Left lobe of liver (tissue), 2 donors: ENCODE measurements around the gene PHF13. TPM values are rescaled to one million over a fixed set of nuclear protein-coding genes. Genes with fewer than 3 reads are reported as not detected.

Experiments
- ATAC-seq: fragments of 200-7000 bp; cut with Tn5 transposase; one replicate; pipeline ENCODE4 v1.9.1; 2020; ENCODE audit warnings: mild to moderate bottlenecking, moderate library complexity
- DNase-seq: peaks from one replicate; pipeline ENCODE4 v3.0.0-alpha.2; 2020; ENCODE audit warnings: low spot score
- total RNA-seq: library from RNA; stranded (reverse); gene quantifications from one replicate; pipeline ENCODE4 v1.2.1, GENCODE V29; 2021
- donor health status: DM: no; HTN: no; CAD: no; lungs with moderate emphysema.
- donor health status: DM: no; HTN: yes; CAD: no.

The PHF13 gene
- total RNA-seq, result 5.5 TPM

DNA sequence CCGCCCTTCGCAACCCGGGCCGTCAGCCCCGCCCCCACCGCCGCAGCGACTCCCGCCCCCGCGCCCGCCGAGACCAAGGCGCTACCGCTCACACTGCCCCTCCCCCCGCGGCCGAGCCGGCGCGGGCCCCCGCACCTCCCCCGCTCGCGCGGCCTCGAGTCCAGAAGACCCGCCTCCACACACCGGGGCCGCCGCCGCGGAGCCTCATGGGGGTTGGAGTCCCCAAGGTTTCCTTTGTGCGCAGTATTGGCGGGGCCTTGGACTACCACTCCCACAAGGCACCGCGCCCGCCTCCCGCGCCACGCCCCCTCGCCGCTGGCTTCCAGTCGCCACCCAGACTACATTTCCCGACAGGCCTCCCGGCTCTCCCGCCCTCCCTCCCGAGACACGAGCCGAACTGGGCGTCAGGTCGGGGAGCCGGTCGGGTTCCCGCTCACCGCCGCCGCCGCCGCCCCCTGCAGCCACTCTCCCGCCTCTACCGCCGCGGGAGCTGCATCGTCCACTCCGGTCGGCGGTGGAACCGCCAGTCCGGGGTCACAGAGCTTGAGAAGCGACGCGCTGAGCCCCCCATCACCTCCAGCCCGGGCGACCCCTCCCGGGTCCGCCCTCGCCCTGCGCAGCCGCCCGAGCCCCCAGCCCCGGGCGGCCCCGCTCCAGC lies at the start of gene PHF13:
PHF13 (plus strand) TSS at position 371 of the 658 bp plus-strand sequence. CDS start 336 bp downstream, outside the sequence.
- DNase-seq, result peak; percentile 100
- peak; percentile 92 for ATAC-seq

DNA sequence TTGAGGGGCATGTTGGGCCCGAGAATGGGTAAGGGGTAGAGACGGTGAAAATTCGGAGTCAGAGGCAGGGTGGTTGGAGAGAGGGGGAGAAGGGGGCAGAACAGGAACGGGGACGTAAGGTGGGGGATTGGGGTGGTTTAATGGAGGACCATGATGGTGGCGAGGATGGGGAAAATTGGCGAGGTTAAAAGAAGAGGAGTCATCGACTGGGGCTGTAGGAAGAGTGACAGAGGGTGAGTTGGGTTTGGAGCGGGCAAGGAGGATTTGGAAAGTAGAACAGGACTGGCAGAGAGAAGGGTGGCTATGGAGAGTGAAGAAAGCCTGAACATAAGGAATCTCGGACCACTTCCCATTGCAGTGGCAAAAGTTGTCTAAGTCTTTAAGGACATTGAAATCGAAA lies 44.5 kb upstream of the PHF13 start:
- no peak for DNase-seq

DNA sequence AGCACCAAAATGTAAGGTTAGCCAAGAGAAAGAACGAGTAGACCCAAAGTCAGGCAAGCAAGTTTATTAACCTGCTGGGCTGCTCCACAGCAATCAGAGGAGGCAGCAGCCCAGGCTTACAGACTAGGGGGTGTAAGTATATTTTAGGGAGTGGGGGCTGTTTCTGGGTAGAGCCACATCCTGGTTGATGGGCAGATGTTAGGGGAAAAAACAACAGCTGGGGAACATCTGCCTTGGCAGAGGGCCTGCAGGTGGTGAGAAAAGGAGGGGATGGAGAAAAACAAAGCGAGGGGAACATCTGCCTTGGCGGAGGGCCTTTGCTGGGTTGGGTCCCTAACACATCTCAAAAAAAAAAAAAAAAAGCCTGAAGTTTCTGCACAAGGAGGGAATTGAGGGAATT lies 43.4 kb upstream of the PHF13 start:
- DNase-seq, result no peak
- no peak for ATAC-seq

More for the DNA sequence above, 44.5 kb upstream of the PHF13 start:
- ATAC-seq, result no peak

DNA sequence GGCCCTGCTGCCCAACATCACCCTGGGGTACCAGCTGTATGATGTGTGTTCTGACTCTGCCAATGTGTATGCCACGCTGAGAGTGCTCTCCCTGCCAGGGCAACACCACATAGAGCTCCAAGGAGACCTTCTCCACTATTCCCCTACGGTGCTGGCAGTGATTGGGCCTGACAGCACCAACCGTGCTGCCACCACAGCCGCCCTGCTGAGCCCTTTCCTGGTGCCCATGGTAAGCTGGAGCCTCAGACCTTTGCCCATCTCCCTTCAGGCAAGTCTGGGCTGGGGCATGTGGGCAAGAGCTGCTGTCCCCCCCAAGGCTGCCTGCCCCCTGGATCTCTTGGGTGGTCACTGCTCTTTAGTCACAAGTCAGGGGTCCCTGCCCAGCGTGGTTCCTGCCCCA lies 42.5 kb upstream of the PHF13 start:
- no peak for DNase-seq
- ATAC-seq, result no peak

DNA sequence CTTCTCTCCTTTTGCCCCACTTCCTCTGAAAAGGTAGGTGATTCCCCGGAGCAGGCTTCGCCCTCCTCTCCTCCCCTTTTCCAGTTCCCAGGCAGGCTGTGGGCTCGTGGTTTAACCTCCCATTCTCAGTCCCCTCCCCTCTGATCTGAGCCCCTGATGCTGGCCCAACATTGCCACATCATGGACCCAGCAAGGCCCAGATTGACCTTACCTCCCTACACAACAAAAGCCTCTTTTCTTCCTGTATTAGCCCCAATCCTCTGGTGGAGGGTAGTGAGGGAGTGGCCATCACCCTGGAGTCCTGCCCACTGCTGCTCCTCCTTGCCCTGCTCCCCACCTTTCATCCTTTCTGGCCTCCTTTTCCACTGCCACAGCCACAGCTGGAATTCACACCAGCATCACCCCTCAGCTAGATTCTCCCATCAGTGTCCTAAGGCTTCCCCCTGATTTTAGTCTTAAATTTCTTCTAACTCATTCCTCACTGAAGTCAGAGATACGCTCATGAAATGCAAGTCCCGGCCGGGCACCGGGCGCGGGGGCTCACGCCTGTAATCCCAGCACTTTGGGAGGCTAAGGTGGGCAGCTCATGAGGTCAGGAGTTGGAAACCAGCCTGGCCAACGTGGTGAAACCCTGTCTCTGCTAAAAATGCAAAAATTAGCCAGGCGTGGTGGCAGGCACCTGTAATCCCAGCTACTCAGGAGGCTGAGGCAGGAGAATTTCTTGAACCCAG lies 40.7 kb upstream of the PHF13 start:
- no peak for DNase-seq
- no peak for ATAC-seq

DNA sequence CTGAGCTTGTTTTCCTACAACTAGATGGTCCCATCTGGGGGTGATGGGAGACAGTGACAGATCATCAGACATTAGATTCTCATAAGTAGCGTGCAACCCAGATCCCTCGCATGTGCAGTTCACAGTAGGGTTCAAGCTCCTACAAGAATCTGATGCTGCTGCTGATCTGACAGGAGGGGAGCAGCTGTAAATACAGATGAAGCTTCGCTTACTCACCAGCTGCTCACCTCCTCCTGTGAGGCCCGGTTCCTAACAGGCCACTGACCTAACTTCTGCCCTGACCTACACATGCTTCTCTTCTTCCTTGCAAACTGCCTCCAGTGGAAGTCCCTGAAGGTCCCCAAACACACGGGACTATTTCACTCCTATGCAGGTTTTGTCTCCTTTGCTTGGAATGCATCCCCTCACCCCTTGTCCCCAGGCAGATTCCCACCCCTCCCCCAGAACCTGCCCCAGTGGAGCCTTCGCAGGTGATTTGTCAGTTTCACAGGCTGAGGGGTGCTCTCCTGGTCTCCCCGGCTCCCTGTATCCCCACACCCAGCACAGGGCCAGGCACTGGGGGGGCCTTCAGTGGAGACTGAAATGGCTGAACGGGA lies 39.4 kb upstream of the PHF13 start:
- DNase-seq (no peak), ATAC-seq (no peak)

DNA sequence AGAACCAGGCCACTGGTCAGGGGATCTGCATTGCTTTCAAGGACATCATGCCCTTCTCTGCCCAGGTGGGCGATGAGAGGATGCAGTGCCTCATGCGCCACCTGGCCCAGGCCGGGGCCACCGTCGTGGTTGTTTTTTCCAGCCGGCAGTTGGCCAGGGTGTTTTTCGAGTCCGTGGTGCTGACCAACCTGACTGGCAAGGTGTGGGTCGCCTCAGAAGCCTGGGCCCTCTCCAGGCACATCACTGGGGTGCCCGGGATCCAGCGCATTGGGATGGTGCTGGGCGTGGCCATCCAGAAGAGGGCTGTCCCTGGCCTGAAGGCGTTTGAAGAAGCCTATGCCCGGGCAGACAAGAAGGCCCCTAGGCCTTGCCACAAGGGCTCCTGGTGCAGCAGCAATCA lies 38.7 kb upstream of the PHF13 start:
- no peak for DNase-seq
- no peak for ATAC-seq

DNA sequence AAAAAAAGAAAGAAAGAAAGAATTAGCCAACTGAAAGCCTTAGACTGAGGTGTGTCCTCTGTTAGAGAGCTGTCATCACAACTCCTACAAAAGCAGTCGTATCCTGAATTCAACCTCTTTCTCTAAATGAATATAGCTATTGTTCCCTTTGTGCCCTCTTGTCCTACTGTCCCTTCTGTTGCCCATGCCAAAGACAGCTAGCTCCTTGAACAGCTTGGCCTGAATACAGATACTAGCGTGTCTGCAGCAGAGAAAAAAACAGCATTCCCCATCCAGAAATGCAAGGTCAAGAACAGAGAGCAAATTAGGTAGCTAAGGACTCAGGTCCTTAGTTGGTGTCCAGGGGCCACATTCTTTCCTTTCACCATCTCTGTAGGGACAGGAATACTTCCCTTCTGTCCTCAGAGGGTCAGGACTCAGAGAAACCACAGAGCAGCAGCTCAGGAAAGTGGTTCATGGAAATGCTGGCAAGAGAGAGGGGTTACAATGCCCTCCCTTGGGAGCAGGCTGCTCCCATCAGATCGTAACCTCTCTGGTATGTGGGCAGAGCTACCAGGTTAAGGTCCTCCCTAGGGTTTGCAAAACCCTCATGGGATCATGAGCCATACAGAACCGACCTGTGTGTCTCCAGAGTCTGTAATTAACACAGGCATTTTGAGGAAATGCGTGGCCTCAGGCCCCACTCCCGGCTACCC lies 35.6 kb upstream of the PHF13 start:
- ATAC-seq (no peak), DNase-seq (no peak)

DNA sequence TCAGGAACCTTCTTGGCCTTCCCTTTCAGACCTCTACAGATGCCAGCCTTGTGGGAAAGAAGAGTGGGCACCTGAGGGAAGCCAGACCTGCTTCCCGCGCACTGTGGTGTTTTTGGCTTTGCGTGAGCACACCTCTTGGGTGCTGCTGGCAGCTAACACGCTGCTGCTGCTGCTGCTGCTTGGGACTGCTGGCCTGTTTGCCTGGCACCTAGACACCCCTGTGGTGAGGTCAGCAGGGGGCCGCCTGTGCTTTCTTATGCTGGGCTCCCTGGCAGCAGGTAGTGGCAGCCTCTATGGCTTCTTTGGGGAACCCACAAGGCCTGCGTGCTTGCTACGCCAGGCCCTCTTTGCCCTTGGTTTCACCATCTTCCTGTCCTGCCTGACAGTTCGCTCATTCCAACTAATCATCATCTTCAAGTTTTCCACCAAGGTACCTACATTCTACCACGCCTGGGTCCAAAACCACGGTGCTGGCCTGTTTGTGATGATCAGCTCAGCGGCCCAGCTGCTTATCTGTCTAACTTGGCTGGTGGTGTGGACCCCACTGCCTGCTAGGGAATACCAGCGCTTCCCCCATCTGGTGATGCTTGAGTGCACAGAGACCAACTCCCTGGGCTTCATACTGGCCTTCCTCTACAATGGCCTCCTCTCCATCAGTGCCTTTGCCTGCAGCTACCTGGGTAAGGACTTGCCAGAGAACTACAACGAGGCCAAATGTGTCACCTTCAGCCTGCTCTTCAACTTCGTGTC lies 34.7 kb upstream of the PHF13 start:
- ATAC-seq, result no peak
- peak; percentile 47 for DNase-seq

DNA sequence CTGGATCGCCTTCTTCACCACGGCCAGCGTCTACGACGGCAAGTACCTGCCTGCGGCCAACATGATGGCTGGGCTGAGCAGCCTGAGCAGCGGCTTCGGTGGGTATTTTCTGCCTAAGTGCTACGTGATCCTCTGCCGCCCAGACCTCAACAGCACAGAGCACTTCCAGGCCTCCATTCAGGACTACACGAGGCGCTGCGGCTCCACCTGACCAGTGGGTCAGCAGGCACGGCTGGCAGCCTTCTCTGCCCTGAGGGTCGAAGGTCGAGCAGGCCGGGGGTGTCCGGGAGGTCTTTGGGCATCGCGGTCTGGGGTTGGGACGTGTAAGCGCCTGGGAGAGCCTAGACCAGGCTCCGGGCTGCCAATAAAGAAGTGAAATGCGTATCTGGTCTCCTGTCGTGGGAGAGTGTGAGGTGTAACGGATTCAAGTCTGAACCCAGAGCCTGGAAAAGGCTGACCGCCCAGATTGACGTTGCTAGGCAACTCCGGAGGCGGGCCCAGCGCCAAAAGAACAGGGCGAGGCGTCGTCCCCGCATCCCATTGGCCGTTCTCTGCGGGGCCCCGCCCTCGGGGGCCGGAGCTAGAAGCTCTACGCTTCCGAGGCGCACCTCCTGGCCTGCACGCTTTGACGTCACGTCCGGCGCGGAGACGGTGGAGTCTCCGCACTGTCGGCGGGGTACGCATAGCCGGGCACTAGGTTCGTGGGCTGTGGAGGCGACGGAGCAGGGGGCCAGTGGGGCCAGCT lies 34.0 kb upstream of the PHF13 start, which contains the start of gene ZBTB48:
ZBTB48 (plus strand) TSS at position 621 of the 745 bp plus-strand sequence. CDS start 616 bp downstream, outside the sequence.
- peak; percentile 100 for DNase-seq
- peak; percentile 90 for ATAC-seq

DNA sequence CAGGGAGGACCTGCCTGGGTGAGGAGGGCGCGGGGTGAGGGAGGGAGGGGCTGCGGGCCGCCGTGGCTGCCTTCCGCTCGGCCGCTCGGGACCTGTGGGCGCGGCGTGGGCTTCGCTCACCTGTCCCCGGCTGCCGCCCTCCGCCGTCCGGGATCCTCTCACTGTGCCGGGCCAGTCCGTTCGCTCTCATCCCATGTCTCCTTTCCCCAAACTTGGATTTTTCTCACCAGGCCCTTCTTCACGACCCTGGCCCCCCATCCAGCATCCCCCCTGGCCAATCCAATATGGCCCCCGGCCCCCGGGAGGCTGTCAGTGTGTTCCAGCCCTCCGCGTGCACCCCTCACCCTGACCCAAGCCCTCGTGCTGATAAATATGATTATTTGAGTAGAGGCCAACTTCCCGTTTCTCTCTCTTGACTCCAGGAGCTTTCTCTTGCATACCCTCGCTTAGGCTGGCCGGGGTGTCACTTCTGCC lies 33.4 kb upstream of the PHF13 start:
- DNase-seq, result no peak

DNA sequence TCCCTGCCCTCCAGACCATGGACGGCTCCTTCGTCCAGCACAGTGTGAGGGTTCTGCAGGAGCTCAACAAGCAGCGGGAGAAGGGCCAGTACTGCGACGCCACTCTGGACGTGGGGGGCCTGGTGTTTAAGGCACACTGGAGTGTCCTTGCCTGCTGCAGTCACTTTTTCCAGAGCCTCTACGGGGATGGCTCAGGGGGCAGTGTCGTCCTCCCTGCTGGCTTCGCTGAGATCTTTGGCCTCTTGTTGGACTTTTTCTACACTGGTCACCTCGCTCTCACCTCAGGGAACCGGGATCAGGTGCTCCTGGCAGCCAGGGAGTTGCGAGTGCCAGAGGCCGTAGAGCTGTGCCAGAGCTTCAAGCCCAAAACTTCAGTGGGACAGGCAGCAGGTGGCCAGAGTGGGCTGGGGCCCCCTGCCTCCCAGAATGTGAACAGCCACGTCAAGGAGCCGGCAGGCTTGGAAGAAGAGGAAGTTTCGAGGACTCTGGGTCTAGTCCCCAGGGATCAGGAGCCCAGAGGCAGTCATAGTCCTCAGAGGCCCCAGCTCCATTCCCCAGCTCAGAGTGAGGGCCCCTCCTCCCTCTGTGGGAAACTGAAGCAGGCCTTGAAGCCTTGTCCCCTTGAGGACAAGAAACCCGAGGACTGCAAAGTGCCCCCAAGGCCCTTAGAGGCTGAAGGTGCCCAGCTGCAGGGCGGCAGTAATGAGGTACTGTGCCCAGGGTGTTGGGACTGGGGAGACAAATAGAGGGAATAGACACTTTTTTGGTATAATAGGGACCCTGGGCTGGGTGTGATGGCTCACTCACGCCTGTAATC lies 32.7 kb upstream of the PHF13 start:
- peak; percentile 58 for ATAC-seq
- DNase-seq, result peak; percentile 84

More for the DNA sequence above, 33.4 kb upstream of the PHF13 start:
- ATAC-seq, result no peak

DNA sequence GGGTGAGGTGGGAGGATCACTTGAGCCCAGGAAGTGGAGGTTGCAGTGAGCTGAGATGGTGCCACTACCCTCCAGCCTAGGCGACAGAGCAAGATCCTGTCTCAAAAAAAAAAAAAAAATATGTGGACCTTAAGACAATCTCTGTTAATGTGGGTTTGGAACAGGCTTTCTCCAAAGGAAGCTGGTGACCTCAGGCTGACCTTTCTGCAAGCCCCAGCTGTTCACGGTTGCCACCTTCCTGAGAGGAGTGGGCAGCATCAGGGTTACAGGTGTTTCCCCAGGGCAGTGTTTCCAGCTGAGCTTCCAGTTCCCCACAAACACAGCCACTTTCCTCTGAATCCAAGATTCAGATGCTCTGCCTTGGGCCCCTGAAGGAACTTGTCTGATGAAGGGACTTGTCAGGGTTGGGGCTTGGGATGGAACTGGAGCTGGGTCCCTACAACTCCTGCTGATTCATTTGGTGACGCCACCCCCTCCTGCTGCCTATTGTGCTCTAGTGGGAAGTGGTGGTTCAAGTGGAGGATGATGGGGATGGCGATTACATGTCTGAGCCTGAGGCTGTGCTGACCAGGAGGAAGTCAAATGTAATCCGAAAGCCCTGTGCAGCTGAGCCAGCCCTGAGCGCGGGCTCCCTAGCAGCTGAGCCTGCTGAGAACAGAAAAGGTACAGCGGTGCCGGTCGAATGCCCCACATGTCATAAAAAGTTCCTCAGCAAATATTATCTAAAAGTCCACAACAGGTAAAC lies 31.8 kb upstream of the PHF13 start:
- DNase-seq, result no peak
- no peak for ATAC-seq

DNA sequence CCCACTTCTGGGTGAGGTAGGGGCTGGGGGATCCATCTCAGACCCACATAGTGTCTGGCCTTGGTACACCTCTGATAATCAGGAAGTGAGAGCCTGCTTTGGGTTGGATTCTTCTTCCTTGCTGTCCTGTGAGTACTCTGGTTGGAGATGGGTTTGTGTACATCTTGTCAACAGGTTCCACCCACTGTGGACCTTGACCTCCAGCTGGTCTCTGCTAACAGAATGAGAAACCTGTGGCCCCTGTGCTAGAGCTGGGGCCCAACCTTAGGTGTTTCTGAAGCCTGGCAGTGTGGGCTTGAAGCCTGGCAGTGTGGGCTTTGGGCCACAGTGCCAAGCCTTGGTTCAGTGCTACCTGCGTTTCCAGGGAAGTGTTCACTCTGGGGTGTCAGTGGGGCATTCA lies 31.2 kb upstream of the PHF13 start:
- DNase-seq, result peak; percentile 85
- peak; percentile 54 for ATAC-seq

DNA sequence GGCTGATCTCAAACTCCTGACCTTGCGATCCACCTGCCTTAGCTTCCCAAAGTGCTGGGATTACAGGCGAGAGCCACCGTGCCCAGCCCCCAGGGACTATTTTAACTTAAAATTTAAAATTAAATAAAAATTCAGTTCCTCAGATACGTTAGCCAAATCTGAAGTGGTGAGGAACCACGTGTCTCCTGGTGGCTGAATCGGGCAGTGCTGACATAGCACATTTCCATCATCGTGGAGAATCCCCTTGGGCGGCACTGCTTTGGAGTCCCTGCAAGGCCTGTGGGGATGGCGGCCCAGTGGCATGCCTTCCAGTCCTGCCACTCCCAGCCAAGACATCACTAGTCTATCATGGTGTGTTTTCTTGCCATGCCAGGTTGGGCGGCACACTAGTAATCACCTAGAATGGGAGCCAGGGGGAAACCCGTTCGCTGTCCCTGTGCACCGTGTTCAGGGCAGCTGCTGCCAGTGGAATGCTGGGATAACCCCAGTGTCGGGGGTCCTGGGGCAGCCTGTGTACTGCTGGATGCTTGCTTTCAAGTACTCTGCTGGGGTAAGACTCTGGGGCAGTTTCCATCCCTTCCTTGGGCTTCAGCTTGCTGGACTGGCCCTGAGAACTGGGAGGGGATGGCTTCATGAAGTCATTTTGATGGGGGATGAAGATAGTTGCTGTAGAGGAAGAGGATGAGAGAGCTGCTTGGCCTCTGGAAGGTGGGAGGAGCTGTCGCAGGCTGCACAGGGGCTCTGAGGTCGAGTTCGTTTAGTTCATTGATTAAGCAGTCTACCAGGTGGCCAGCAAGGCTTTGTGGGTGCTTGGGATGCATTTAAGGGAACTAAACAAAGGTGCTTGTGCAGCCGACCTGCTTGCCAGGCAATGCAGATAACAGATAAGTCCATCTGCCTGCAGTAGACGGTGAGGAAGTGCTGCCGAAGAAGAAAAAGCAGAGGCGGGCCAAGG lies 29.1 kb upstream of the PHF13 start:
- DNase-seq (no peak), ATAC-seq (no peak)

DNA sequence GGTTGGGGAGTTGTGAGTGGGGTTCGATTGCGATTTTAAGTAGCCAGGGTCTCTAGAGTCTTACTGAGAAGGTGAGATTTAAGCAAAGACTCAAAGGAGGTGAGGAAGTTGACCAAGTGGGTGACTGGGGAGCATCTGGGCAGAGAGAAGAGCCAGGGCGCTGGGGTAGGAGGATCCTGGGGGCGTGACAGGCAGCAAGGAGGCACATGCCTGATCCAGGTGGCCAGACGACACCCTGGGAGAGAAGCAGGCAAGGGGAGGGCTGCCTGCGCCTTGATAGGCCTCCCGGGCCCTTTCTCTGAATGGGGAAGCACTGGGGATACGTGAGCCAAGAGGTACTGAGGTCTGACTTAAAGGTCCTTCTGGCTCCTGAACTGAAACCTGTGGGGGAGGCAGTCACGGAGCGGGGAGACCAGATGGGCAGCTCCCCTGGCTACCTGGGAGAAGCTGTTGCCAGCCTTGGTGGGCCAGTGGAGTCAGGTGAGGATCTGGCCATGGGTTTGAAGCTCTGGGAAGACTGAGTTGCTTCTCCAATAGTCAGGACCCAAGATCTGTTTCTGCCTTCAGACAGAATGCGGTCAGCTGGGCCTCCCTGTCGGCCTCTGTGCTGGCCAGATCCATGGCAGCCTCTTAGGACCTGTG lies 28.3 kb upstream of the PHF13 start:
- no peak for ATAC-seq

DNA sequence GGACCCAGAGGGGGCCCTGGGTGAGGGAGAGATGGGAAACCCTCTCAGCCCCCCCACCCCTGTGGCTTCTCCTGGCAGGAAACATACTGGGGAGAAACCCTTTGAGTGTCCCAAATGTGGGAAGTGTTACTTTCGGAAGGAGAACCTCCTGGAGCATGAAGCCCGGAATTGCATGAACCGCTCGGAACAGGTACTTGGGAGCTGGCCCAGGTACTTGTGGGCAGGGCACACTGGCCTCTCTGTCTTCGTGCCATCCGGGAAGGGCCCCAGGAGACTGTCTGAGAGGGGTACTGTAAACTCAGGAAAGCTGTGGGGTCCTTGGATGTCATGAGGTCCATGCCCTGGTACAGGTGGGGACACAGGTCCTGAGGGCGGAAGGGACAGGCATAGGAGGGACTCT lies 27.7 kb upstream of the PHF13 start:
- ATAC-seq (no peak), DNase-seq (no peak)

More for the DNA sequence above, 28.3 kb upstream of the PHF13 start:
- DNase-seq, result no peak
